SK-N-SH (cell line): ENCODE data around the gene MYCBP. TPM values are rescaled to one million over a fixed set of nuclear protein-coding genes. Genes with fewer than 3 reads are reported as not detected.

Source experiments
- ELF1 ChIP-seq: IDR thresholded peaks from 2 replicates; pipeline ENCODE4 v1.4.0; 2012
- FOXJ3 ChIP-seq: sonication (generic); formaldehyde crosslinking; IDR thresholded peaks from 2 replicates; pipeline ENCODE4 v1.5.1; 2020; ENCODE audit warnings: mild to moderate bottlenecking, missing genetic modification reagents
- TCF12 ChIP-seq: IDR thresholded peaks from 2 replicates; pipeline ENCODE4 v1.4.0; 2012
- ZBTB33 ChIP-seq: IDR thresholded peaks from 2 replicates; pipeline ENCODE4 v1.4.0; 2012; ENCODE audit warnings: low read depth, borderline replicate concordance
- polyA plus RNA-seq, 3 experiments: library from polyadenylated mRNA; depleted of rRNA; stranded (reverse); fragments of >200 nt; gene quantifications; 2 replicates each; pipeline ENCODE4 v1.2.3, GENCODE V29; 2012
- small RNA-seq, 7 experiments: library from RNA; depleted of rRNA; stranded (forward); fragments of <200 nt; gene quantifications; one replicate each; pipeline ENCODE3, GENCODE V24; 2012

Gene MYCBP
- polyA plus RNA-seq, 1 of the 3 experiments (the other 2 are of a cell fraction): 16.0 TPM

DNA sequence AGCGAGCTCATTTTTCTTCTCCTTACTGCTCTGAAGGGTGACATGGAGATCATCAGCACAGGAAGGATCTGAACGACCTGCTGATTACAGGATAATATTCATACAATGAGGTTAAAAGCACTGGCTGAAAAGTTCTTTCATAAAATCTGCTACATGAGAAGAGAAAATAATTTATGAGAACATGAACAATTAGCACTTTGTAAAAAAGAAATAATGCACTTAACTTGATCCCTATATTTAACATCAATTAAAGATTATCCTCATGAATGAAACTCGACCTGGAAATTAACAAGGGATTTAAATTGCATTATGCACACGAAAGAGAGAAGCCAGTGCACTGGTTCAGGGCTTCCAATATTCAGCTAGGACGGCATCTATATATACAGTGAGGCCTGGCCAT lies 60.2 kb downstream of the MYCBP start (continued):
- TF ChIP-seq ZBTB33: no peak
- no peak for TF ChIP-seq ELF1
- no peak for TF ChIP-seq FOXJ3 (CRISPR knock-in tag)
- TF ChIP-seq TCF12: no peak

Small RNA genes within 50 kb of the gene (small RNA-seq; reads per million reads assigned to genes)
- gene GJA9-MYCBP: 0 reads per million in 7 experiments

Other genes with a start within 250 kb of the MYCBP start
- 8.8 and 9.6 TPM in 2 replicates for gene RRAGC, start 13.6 kb downstream of the MYCBP start, polyA plus RNA-seq (2012; rRNA removed)
- gene GJA9, start 8.2 kb upstream of the MYCBP start, polyA plus RNA-seq (2012; rRNA removed): not detected in 2 replicates
- gene RHBDL2, start 68.5 kb upstream of the MYCBP start, polyA plus RNA-seq (2012; rRNA removed): 0.06 and 0.07 TPM in 2 replicates
- 37.0 and 50.7 TPM in 2 replicates for gene AKIRIN1, start 117.9 kb upstream of the MYCBP start, polyA plus RNA-seq (2012; rRNA removed)
- 881 and 1,097 TPM in 2 replicates for gene NDUFS5, start 153.0 kb upstream of the MYCBP start, polyA plus RNA-seq (2012; rRNA removed)